ENCODE results near the gene DPM3.
A peak's percentile ranks its signal among the peaks of the same experiment; 100 is the strongest.

The DPM3 gene

GRCh38 chr1:155183775-155184221 lies 43.5 kb upstream of the DPM3 start:
- Histone ChIP-seq H3K9me3 (ENCODE audit: severe bottlenecking) (no peaks in the 10 kb centered on the region), H3K36me3 (ENCODE audit: low read depth) (peaks cover 22% of the 10 kb centered on the region), H3K27me3 (ENCODE audit: insufficient read depth, poor library complexity, severe bottlenecking) (no peaks in the 10 kb centered on the region), H3K4me1 (ENCODE audit: insufficient read depth, poor library complexity, severe bottlenecking) (no peaks in the 10 kb centered on the region), H3K4me3 (ENCODE audit: severe bottlenecking) (no peak overlapping the region), H3K27ac (ENCODE audit: poor library complexity, severe bottlenecking) (no peak overlapping the region)
- ATAC-seq (ENCODE audit: low read depth), result no peak; the same call in 2 of the 3 replicates
- TF ChIP-seq CTCF (IDR thresholded peaks at IDR 0.05; ENCODE audit: poor library complexity, severe bottlenecking), result no peak
- no peak for DNase-seq (ENCODE audit: low spot score)

- no peak for TF ChIP-seq CTCF (IDR thresholded peaks at IDR 0.05; ENCODE audit: poor library complexity, severe bottlenecking)
- Histone ChIP-seq H3K27ac (ENCODE audit: poor library complexity, severe bottlenecking) (no peak overlapping the region), H3K36me3 (ENCODE audit: low read depth) (peaks cover 28% of the 10 kb centered on the region), H3K4me3 (ENCODE audit: severe bottlenecking) (no peak overlapping the region), H3K27me3 (ENCODE audit: insufficient read depth, poor library complexity, severe bottlenecking) (no peaks in the 10 kb centered on the region), H3K4me1 (ENCODE audit: insufficient read depth, poor library complexity, severe bottlenecking) (no peaks in the 10 kb centered on the region), H3K9me3 (ENCODE audit: severe bottlenecking) (no peaks in the 10 kb centered on the region)
- ATAC-seq (ENCODE audit: low read depth), result no peak
- DNase-seq (ENCODE audit: low spot score), result no peak
Observed at GRCh38 chr1:155182052-155182550, 41.8 kb upstream of the DPM3 start.

- no peak for ATAC-seq (ENCODE audit: low read depth)
- no peak for DNase-seq (ENCODE audit: low spot score)
- Histone ChIP-seq H3K27me3 (ENCODE audit: insufficient read depth, poor library complexity, severe bottlenecking) (no peaks in the 10 kb centered on the region), H3K36me3 (ENCODE audit: low read depth) (peaks cover 33% of the 10 kb centered on the region), H3K9me3 (ENCODE audit: severe bottlenecking) (no peaks in the 10 kb centered on the region), H3K4me3 (ENCODE audit: severe bottlenecking) (no peak overlapping the region), H3K4me1 (ENCODE audit: insufficient read depth, poor library complexity, severe bottlenecking) (no peaks in the 10 kb centered on the region), H3K27ac (ENCODE audit: poor library complexity, severe bottlenecking) (no peak overlapping the region)
- TF ChIP-seq CTCF (IDR thresholded peaks at IDR 0.05; ENCODE audit: poor library complexity, severe bottlenecking), result no peak
Observed at GRCh38 chr1:155181371-155182051, 41.2 kb upstream of the DPM3 start.

GRCh38 chr1:155179112-155180031 lies 39.0 kb upstream of the DPM3 start:
- peak; percentile 69 for DNase-seq (ENCODE audit: low spot score)
- no peaks in the 10 kb centered on the region for H3K9me3 ChIP-seq (ENCODE audit: severe bottlenecking)
- no peaks in the 10 kb centered on the region for H3K27me3 ChIP-seq (ENCODE audit: insufficient read depth, poor library complexity, severe bottlenecking)
- no peak overlapping the region for H3K4me3 ChIP-seq (ENCODE audit: severe bottlenecking)
- H3K36me3 ChIP-seq (ENCODE audit: low read depth), result peaks cover 33% of the 10 kb centered on the region
- TF ChIP-seq CTCF (IDR thresholded peaks at IDR 0.05; ENCODE audit: poor library complexity, severe bottlenecking), result no peak
- no peak for ATAC-seq (ENCODE audit: low read depth)
- H3K4me1 ChIP-seq (ENCODE audit: insufficient read depth, poor library complexity, severe bottlenecking), result no peaks in the 10 kb centered on the region
- no peak overlapping the region for H3K27ac ChIP-seq (ENCODE audit: poor library complexity, severe bottlenecking)

Data from RWPE2 (cell line).